Hematopoietic multipotent progenitor cell treated with erythropoietin and hydrocortisone succinate and interleukin-3 and kit ligand, for 6 days (in vitro differentiated cells): ENCODE results near the gene AJAP1.
A peak's percentile ranks its signal among the peaks of the same experiment; 100 is the strongest.

Experiments
- DNase-seq: peaks from one replicate; pipeline ENCODE4 v3.0.0-alpha.2; 2015

AJAP1 gene

DNA sequence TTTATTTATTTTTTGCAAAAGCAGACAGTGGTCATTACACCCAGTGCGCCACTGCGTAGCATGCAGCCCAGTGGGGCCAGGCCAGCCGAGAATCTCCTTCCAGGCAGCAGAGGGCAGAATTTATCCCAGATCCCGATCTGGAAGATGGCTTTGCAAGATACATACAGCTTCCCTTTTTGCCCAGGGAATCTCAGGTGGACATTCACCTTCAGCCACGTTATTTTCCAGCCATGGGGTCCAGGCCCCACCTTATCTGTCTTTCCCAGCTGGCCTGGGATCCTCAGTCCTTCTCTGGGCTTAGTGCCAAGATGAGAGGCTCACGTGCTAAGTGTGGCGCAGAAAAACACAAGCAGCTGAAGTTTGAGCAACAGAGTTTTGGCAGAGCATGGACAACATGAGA is 123.6 kb downstream of the AJAP1 start:
- DNase-seq = peak; percentile 70

DNA sequence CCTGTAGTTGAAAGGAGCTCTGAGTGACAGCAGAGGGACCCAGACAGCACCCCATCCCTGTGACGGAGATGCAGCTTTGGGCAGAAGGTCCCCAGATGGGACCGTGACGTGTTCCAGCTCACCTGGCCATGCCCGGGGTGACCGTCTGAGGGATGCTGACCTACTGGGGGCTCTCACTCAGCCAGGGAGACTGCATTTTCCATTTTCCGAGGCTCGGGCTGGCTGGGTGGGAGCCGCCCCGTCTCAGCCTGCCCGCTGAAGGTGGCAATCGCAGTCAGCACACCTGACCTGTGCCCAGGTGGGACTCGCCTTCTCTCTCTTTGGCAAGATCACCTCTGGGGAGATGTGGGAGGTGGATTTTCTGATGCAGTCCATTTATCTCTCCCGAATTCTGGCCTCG is 127.2 kb downstream of the AJAP1 start:
- no peak for DNase-seq

DNA sequence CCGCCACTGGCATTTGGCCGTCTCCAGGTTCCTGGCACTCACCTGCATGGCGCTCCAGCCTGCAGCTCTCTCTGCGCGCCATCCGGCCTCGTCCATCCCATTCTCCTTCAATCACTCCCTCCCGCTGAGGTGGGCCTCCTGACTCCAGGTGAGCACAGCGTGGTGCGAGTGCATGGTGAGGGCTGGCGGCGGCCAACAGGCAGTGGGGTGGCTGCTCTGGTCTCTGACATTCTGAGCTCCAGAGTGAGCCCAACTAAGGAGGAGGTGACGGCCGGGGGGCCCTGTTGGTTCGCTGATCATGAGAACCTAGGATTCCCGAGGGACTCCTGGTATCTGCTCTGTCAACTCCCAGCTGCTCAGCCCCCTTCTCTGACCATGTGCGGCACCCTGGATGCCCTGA is 130.4 kb downstream of the AJAP1 start:
- DNase-seq = no peak

DNA sequence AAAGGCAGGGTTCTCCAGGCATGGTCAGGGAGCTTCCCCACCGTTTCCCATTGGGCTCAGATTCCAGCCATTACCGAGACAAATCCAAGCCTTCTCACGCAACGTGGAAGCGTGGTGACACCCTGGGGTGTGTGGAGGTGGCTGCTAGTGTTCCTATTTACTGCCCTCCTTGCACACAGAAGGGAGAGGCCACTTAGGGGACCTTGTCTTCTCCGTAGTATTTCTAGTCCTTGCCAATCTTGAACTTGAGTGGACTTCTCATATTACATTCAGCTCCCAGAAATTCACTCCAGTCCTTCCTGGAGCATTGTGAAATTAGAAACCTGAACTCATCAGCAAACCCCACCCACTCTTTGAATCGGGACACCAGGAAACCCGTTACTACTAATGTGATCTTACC is 131.6 kb downstream of the AJAP1 start:
- no peak for DNase-seq

DNA sequence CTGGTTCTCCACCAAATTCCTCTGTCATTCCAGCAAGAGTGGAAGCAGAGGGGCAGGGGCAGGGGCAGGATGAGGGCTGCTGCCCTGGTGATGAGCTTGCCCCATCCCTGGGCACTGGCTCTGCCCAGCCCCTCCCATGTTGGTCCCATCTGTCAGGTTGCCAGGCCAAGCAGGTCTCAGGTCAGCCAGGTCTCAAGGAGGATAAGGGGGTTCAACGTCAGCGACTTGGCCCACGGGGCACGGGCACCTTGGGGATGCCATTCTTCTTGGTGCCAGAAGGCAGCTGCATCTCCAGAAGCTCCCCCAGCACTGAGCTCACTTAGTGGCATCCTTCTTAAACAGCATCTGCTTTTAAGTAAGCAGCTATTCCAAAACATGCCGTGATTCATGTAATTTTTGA is 133.1 kb downstream of the AJAP1 start:
- no peak for DNase-seq

DNA sequence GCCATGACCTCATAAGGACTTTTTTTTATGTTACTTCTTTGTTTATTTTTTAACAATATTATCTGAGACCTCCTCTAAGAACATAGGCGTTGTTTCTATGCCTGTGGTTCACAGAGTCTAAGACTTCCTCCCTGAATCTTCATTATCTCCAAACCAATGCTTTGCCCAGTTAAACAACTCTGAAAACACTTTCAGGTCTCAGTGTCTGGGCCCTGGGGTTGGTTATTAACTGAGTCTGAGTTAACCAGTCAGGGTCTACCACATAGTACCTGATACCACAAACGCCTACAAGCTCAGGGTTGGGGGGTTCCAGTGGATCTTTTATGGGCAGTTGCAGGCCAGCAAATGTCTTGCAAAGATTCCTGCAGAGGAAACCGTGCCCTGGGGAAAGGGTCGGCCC is 138.2 kb downstream of the AJAP1 start:
- DNase-seq = no peak

DNA sequence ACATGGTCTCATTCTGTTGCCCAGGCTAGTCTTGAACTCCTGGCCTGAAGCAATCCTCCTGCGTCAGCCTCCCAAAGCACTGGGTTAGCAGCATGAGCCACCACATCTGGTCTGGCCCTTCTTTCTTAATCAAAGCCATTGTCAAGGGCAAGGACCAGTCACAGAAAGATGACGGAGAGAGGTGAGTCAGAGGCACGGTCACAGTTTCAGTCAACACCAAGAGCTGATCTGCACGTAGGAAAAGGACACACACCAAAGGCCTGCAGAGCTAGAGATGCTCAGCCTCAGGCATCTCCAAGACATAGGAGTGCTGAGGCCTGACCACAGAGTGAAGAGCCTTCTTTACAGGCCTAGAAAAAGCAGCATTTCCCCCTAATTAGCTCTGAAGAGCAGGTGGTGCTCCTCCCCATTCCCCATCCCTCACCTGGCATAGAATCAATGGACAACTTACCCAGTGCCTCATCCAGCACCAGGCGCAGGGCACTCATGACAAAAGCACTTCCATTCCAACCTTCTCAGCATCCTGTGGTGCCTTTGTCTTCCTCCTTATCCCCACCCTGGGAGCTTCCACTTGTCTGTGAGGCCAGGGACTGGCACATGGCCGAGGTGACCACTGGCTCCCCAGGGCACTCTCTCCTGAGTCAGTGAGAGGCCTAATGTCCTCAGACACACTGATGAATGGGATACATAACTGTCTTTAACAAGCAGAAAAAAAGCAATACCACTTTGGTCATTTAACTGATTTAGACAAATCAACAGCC is 139.8 kb downstream of the AJAP1 start:
- DNase-seq = no peak

DNA sequence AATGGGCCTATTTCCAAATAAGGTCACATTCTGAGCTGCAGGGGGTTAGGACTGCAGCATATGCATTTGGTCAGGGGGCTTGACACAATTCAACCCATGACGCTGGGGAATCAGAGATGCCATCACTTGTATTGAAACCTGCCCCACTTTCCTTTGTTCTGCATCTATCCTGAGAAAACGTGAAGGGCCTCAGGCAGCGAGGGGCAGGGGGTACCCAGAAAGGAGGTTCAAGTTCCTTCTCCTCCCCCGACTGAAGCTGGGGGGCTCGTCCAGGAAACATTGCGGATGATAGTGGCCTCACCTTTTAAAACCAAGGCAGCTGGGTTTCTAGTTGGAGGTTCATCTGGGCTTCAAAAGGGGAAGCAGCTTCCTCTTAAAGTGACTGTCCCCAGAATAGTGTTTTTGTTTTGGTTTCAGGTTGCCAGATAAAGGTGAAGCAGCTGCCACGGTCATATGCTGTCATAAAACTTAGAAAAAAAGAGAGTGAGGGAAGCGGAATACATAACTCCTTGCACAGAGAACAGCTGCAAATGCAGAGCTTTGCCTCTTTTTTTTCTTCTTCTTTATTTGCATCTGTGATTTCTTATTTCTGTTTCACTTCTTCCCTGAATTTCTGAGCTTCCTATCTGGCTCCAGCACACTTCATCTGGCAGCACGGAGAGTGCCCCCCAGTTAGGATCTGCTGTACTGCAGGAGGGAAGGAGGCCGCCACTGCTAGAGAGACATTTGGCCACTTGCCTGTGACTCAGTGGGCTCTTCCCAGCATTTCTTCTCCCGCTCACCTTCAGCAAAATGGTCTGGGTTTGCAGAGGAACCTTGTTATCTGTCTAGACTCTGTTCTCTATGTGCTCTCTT is 142.0 kb downstream of the AJAP1 start:
- DNase-seq = no peak

DNA sequence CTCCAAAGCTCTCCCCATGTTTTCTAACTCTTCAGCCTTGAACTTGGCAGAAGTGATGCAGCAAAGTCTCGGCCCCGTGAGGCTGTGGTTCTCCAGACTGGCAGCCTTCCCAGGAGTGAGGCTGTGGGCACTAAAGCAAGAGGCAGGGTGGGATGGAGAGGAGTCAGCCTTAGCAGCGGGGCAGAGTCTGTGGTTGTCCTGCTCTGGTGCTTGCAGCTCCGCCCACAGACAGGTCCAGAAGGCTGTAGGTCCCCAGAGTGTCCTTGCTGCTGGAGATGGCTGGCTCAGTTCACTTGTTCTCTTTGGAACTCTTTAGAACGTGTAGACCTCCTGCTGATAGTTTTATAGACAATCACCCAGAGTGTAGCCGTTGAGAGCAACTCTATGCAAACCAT is 142.6 kb downstream of the AJAP1 start:
- DNase-seq = no peak

DNA sequence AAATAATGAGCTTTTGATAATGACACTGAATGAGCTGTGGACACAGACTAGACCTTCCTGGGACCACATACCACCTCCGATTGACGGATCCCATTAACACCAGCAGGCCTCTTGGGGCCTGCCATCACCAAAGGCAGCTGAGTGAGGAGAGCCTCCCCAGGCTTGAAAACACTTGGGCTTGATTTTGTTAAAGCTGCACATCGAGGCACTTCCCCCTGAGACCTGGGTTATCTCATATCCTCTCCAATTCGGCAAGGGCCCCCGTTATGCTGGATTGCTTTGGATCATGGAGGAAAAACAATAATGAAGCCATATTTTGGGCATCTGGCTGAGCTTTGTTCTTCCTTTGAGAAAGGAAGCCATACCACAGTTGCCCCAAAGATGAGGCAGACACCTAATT is 143.0 kb downstream of the AJAP1 start:
- DNase-seq = no peak

DNA sequence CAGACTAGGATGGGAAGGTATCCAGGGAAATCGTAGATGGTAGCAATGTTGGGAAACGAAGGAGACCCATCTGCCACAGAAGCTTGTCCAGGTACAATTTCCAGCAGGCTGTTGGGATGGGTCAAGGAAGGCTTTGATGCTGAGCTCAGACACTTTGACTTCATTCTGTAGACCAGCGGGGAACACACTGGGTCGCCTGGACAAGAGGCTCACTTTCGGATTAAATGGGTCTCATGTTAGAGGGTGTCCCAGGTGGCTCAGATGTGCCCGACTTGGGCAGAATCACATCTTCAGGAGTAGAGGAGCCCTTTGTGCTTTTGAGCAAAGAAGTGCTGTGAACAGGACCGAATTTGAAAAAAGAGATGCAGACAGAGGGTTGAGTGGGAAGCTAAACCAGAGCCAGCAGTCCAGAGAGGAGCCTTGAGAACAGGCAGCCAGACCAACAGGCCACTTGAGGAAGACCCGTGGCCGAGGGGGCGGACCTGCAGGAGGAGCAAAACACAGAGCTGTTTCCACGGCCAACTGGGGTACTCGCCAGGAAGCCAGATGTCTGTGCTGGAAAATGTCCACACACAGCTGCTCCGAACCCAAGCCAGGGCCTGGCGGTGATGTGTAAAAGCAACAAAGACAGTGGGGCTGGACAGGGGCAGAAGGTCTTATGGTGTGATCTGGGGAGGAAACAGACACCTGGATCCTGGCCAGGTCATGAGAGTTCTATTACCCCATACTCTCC is 146.9 kb downstream of the AJAP1 start:
- no peak for DNase-seq

DNA sequence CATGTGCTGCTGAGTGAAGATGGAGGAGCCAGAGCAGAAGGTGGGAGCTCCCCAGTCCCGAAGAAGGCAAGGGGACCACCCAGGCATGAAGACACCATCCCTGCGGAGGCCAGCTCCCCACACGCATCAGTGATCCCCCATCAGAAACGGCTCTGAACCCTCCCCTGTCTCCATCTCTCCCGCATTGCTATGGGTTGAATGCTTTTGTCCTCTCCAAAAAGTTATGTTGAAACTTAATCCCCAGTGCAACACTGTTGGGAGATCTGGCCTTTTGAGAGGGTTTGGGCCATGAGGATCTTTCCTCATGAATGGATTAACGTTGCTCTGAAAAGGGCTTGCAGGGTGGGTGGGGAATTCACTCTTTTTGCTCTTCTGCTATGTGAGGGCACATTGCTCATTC is 147.6 kb downstream of the AJAP1 start:
- no peak for DNase-seq

DNA sequence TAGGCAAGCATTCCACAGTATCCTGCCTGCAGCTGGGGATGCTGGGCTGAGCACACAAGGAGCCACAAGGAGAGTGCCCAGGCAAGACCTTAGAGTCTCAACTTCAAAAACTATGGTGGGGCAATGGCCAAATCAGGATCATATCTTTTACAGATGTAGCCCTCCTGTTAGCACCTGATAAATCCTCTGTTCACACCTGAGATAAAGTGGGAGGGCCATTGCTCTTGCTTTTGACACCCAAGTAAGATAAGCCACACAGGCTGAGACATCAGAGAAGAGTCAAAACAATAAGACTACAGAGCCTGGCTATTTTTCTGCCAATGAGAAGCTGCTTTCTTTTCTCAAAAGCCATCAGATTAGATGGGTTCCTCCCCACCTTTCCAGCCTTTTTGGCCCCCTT is 148.9 kb downstream of the AJAP1 start:
- DNase-seq = no peak

DNA sequence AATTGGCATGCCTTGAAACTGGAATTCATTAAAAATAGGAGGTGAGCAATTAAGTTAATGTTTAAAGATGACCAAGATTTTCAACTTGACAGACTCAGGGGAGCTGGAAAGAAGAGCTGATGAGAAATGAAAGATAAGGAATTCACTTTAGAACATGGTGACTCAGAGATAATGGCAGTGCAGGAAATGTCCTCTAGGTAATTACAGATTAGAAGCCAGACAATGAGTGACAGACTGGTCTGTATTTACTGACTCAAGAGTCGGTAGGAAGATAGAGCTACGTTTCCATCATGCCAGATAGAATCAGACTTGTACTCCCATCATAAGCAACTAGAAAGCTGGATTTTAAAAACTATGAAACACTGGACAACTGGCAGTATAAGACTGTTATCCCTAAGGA is 151.6 kb downstream of the AJAP1 start:
- DNase-seq = no peak

DNA sequence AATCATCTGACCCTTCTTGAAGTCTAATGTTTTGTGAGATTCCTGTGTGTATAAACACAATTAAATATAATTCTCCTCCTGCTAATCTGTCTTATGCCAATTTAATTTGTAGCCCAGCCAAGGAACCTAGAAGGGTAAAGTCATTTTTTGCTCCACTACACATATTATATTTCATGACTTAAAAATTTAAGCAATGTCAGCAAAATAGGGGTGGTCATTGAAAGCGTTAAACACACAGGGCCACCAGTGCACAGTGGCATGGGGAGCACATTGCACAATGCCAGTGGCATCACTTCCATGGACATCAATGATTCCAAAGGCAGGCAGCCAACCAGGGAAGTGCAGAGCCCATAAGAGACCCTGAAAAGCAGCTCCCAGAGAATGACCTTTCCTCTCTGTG is 166.1 kb downstream of the AJAP1 start:
- DNase-seq = no peak

DNA sequence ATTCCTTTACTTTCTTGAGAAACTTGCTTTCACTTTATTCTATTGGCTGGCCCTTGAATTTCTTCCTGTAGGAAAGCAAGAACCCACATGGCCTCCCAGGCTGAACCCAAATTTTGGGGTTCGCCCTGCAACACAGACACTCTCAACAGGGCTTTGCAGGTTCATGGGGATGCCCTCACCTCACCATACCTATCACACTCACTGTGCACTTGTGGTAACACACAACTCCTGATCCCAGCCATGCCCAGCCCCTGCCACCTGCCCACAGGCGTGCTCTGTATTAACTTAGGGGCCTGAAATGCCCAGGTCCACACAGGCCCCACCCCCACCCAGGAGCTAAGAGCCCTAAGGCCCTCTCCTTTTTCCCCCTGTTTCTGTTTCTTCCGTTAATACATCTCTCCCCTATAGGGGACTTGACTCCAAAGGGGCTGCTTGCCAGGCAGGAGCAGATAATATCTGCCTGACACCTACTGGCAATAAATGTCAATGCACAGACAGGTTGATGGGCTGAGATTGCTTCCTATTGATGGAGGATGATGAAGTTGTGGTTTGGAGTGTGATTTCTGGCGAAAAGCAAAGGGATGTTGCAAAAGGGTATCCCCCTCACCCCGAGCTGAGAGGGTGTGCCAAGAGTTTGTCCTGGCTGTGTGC is 171.5 kb downstream of the AJAP1 start:
- DNase-seq = peak; percentile 6

DNA sequence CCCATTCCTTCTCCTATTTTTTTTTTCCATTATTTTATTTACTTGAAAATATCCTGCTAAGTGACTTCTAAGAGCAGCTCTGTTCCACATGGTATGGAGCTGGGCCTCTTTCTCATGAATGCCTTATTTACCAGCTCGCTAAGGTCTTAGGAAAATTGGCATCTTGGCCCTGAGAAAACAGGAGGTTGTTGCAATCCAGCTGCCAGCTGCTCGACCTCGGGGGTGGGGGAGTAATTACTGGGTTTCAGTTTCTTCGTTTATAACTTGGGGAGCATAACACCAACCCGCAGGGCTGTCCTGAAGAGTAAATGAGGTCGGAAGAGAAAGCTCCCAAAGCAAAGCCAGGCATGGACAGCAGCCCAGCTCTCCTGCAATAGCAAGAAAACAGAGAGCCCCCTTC is 176.3 kb downstream of the AJAP1 start:
- no peak for DNase-seq

DNA sequence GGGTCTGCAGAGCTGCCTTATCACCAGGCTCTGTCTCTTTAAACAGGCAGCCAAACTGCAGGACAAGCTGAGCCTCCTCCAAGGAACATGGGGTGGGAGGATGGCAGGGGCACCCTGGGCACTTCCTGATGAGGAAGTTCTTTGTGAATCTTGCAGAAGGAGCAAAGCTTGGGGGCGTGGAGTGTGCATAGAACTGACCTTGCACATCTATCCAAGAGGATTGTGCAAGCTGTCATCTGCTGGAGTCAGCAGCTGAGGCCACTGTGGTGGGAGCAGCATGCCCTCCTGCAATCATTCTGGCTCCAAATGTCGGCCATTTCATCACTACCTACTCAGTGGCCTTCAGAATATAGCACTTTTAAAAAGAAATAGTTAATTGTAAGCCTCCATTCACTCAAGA is 182.2 kb downstream of the AJAP1 start:
- DNase-seq = no peak

DNA sequence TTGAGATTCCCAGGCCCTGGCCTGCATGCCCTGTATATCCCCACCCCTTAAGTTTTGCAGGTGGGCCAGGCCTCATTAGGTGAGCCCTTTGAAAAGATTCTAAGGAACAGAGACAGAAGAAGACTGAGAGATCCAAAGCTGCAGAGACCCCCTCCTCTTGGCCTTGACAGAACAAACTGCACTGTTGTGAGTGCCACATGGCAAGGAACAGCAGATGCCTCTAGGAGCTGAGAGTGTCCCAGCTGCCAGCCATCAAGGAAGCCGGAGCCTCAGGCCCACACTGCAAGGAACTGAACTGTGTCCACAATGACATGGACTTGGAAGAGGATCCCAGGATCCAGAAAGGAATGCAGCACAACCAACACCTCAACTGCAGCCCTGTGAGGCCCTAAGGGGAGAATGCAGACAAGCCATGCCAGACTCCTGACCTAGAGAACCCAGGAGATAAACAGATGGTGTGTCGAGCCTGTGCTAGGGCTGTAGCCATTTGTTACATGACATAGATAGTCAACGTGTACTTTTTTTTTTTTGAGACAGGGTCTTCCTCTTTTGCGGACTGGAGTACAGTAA is 182.7 kb downstream of the AJAP1 start:
- no peak for DNase-seq

DNA sequence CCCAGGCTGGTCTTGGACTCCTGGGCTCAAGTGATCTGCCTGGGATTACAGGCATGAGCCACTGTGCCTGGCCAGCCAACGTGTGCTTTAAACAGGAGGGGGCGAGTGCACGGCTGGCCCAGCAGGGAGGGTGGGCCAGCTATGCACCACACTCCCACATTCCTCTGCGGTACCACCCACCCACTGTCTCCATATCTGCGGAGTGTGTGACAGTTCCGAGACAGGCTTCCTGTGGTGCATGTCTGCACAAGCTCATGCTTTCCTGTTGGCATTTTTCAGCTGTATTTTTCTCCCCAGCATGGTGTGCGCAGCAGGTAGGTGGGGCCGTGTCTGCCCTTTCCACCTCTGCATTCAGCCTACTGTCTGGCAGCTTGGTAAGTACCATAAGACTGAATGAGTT is 183.3 kb downstream of the AJAP1 start:
- DNase-seq = no peak

DNA sequence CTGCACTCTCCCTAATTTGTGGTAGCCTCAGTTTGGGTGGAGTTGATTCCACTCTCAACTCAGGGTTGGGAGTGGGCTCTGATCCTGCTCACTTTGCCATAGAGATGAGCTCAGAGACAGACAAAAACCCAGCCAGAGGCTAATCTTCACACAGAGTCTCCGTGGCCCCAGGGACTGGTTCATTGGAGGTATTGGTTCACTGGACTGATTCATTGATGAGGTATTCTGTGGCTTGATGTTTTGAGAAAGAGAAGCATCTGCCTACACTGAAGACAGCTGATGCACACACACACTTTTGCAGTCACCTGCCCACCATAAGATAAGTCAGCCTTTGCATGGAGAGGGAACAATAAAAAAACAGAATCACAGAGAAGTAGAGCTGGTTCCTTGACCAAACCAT is 183.8 kb downstream of the AJAP1 start:
- DNase-seq = no peak
